ENCODE data around the gene PI4KB. TPM values are rescaled to one million over a fixed set of nuclear protein-coding genes. Genes with fewer than 3 reads are reported as not detected.
A peak's percentile ranks its signal among the peaks of the same experiment; 100 is the strongest.

Gene PI4KB
- polyA plus RNA-seq, 1 of the 3 experiments (the other 2 are of a cell fraction), result 62.9 TPM

GRCh38 chr1:151311589-151312331 lies 15.5 kb downstream of the PI4KB start (continued):
- TF ChIP-seq MXI1 (IDR thresholded peaks at IDR 0.05; ENCODE audit: low read depth, low read length) (no peak), JUND (IDR thresholded peaks at IDR 0.05) (peak; percentile 99), FOXJ3 (CRISPR knock-in tag; IDR thresholded peaks at IDR 0.05) (no peak), PBX3 (IDR thresholded peaks at IDR 0.05) (peak; percentile 94), FOXM1 (IDR thresholded peaks at IDR 0.05; ENCODE audit: low read depth) (0 out of 2 replicates have a peak, but pooled peaks have one; percentile 26), SMC3 (IDR thresholded peaks at IDR 0.05; ENCODE audit: low read depth, low read length) (no peak), USF1 (IDR thresholded peaks at IDR 0.05; ENCODE audit: borderline replicate concordance, low read depth) (no peak), RXRA (IDR thresholded peaks at IDR 0.05; ENCODE audit: borderline replicate concordance, low read depth) (peak; percentile 89; the same call in 1 of the 2 replicates), TEAD4 (IDR thresholded peaks at IDR 0.05; ENCODE audit: borderline replicate concordance, insufficient read depth) (no peak), CHD2 (IDR thresholded peaks at IDR 0.05; ENCODE audit: low read length, partially characterized antibody) (no peak)

GRCh38 chr1:151311011-151311410 lies 16.2 kb downstream of the PI4KB start:
- Histone ChIP-seq H3K9ac (no peak overlapping the region), H3K27me3 (ENCODE audit: insufficient read depth) (no peaks in the 10 kb centered on the region), H3K4me1 (ENCODE audit: control insufficient read depth in 1 of 2, insufficient read depth in 2 of 2, low read depth in 1 of 2, low read length in 1 of 2) (peaks cover 27 to 44% of the 10 kb centered on the region in 2 experiments), H3K79me2 (ENCODE audit: insufficient read depth) (peaks cover 41% of the 10 kb centered on the region; the same call in 1 of the 2 replicates), H3F3A (replicated peaks; ENCODE audit: insufficient read depth) (peaks cover 30% of the 10 kb centered on the region), H3K9me2 (no peaks in the 10 kb centered on the region), H3K9me3 (no peaks in the 10 kb centered on the region), H2AFZ (ENCODE audit: low read depth) (no peak overlapping the region), H3K27ac (ENCODE audit: low read depth in 2 of 2, low read length in 1 of 2) (peak overlapping the region in 1 of 2 experiments; percentile 90; a peak in 1 of 4 replicates), H3K4me2 (peak overlapping the region; percentile 10; the same call in 1 of the 2 replicates), H4K20me1 (ENCODE audit: insufficient read depth) (peaks cover 14% of the 10 kb centered on the region), H3K4me3 (ENCODE audit: low read depth in 2 of 2, low read length in 1 of 2) (no peak overlapping the region), H3K36me3 (replicated peaks in 1 of 2; ENCODE audit: control insufficient read depth in 1 of 2, insufficient read depth in 2 of 2, low read length in 1 of 2) (peaks cover 40 to 62% of the 10 kb centered on the region in 2 experiments)
- POLR2A ChIA-PET, result interaction anchor here (1.1 kb wide), 1 partner anchor 16 kb away, joined by 6 read pairs; the partner anchor contains the start of gene PI4KB
- whole genome bisulfite sequencing (ENCODE audit: low lambda C conversion rate), result 71% methylated on average over 4 of the region's 4 CpGs
- DNase-seq, result no peak
- TF ChIP-seq CTCF (IDR thresholded peaks at IDR 0.05), result no peak
- TF ChIP-seq EZH2phosphoT487 (IDR thresholded peaks at IDR 0.05; ENCODE audit: borderline replicate concordance, low read depth), result no peak
- TF ChIP-seq EP300 (IDR thresholded peaks at IDR 0.05; ENCODE audit: borderline replicate concordance in 1 of 2, low read depth in 1 of 2, low read length in 1 of 2), result no peak
- TF ChIP-seq USF2 (IDR thresholded peaks at IDR 0.05; ENCODE audit: borderline replicate concordance, low read depth, low read length), result no peak
- TF ChIP-seq FOXM1 (IDR thresholded peaks at IDR 0.05; ENCODE audit: low read depth), result no peak
- no peak for TF ChIP-seq NRF1 (IDR thresholded peaks at IDR 0.05; ENCODE audit: low read depth, low read length)
- no peak for TF ChIP-seq REST (IDR thresholded peaks at IDR 0.05; ENCODE audit: low read depth, low read length)
- no peak for TF ChIP-seq MXI1 (IDR thresholded peaks at IDR 0.05; ENCODE audit: low read depth, low read length)
- TF ChIP-seq MAX (IDR thresholded peaks at IDR 0.05; ENCODE audit: low read depth), result no peak
- TF ChIP-seq RXRA (IDR thresholded peaks at IDR 0.05; ENCODE audit: borderline replicate concordance, low read depth), result no peak
- TF ChIP-seq TCF12 (IDR thresholded peaks at IDR 0.05), result no peak
- no peak for TF ChIP-seq POLR2AphosphoS5 (IDR thresholded peaks at IDR 0.05; ENCODE audit: low read depth, low read length)
- no peak for TF ChIP-seq NFIC (IDR thresholded peaks at IDR 0.05; ENCODE audit: borderline replicate concordance)
- no peak for TF ChIP-seq RCOR1 (IDR thresholded peaks at IDR 0.05; ENCODE audit: low read length)
- TF ChIP-seq MEF2A (IDR thresholded peaks at IDR 0.05; ENCODE audit: borderline replicate concordance, low read depth), result no peak
- CTCF ChIA-PET, result interaction anchor here (1.4 to 15.1 kb wide), 3 partner anchors 9 to 30 kb away, joined by 4 to 309 read pairs (median 43); no protein-coding TSS in a partner anchor
